HFF-Myc (cell line): Measurements from ENCODE around the gene APMAP.

ENCODE experiments used
- DNase-seq: peaks from one replicate; pipeline ENCODE4 v3.0.0-alpha.2; 2011; ENCODE audit warnings: low read depth; ENCODE audit errors: extremely low read depth
- H3K4me3 ChIP-seq: replicated peaks from 2 replicates; pipeline ENCODE4 v1.5.1; 2011; ENCODE audit warnings: low read depth, mild to moderate bottlenecking, control low read depth, low read length
- TF ChIP-seq, protein P1 (sequence below): IDR thresholded peaks from 2 replicates; pipeline ENCODE4 v1.5.1; 2012; ENCODE audit warnings: mild to moderate bottlenecking, low read depth, low read length, control low read depth; ENCODE audit errors: missing control alignments

Gene APMAP

GRCh38 chr20:24999568-24999967 is 7.0 kb upstream of the APMAP start:
- TF ChIP-seq, protein P1, sequence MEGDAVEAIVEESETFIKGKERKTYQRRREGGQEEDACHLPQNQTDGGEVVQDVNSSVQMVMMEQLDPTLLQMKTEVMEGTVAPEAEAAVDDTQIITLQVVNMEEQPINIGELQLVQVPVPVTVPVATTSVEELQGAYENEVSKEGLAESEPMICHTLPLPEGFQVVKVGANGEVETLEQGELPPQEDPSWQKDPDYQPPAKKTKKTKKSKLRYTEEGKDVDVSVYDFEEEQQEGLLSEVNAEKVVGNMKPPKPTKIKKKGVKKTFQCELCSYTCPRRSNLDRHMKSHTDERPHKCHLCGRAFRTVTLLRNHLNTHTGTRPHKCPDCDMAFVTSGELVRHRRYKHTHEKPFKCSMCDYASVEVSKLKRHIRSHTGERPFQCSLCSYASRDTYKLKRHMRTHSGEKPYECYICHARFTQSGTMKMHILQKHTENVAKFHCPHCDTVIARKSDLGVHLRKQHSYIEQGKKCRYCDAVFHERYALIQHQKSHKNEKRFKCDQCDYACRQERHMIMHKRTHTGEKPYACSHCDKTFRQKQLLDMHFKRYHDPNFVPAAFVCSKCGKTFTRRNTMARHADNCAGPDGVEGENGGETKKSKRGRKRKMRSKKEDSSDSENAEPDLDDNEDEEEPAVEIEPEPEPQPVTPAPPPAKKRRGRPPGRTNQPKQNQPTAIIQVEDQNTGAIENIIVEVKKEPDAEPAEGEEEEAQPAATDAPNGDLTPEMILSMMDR: no peak
- DNase-seq: no peak
- no peak overlapping the region for H3K4me3 ChIP-seq

- TF ChIP-seq, protein P1: no peak
- DNase-seq: no peak
- no peak overlapping the region for H3K4me3 ChIP-seq
Observed at GRCh38 chr20:24998631-24999445, 6.3 kb upstream of the APMAP start.

DNA sequence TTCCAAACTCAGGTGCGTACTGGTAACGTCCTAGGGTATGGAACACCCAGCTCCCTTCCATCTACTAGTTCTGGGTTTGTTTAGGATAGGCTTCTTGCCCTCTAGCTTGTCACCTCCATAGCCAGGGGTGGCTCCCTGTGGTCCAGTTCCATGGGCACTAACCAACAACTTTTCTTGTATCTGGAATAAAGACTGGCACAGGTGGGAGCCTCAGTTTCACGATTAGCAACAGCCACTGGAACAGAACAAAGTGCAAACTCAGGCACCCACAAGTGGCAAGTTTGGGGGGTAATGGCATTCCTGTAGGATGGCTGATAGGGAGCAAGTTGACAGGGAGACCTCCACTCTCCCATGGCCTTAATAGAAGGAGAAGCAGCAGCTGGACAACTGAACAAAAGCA is 5.6 kb upstream of the APMAP start:
- no peak overlapping the region for H3K4me3 ChIP-seq
- TF ChIP-seq, protein P1: no peak
- DNase-seq: no peak

GRCh38 chr20:24996449-24997377 is 4.2 kb upstream of the APMAP start:
- TF ChIP-seq, protein P1: no peak
- DNase-seq: no peak
- H3K4me3 ChIP-seq: no peak overlapping the region

DNA sequence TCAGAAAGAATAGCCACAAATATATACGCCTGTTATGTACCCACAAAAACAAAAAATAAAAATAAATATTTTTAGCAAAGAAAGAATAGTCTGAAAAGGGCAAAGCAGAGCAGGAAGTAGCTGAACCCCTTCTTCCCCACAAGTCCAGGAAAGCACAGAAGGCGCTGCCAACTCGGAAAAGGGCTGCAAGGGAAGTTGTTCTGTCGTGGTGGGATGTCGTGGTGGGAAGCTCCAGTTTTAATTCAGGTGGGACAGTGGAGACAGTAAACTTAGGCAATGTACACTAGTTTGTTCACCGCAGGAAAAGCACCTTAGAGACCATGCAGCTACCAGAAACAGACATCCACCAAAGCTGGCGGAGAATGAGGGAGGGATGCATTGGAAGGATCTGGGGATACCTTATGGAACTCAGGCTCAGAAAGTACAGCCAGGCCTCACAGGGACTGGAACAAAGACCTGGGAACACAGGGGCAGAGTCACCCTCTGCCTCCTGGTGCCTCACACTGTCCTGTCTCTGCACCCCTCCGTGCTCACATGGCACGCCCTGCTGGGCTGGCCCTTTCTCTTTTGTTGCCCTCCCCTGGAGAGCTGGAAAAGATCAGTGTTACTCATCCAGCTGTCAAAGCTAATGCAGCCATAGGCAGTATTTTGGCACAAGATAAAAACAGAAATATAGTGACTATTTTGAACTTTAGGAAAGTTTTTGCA is 3.3 kb upstream of the APMAP start:
- TF ChIP-seq, protein P1: no peak

More for the DNA sequence above, 3.3 kb upstream of the APMAP start:
- no peak overlapping the region for H3K4me3 ChIP-seq
- DNase-seq: no peak
